Spleen (tissue), 7 donors: Measurements from ENCODE around the gene CTSK.

Experiments
- CTCF ChIP-seq, 11 experiments: fragments of 200-600 bp in 7 of 11; fragments of 450-650 bp in 4 of 11; sonication (generic) in 4 of 11; IDR thresholded peaks in 8 of 11; conservative IDR thresholded peaks in 3 of 11; 1 replicate in 7 of 11; 2 replicates in 4 of 11; pipeline versions ENCODE4 v1.4.0 to v1.8.0; 2016 to 2021; ENCODE audit warnings: antibody characterized with exemption in 11 of 11, inconsistent platforms in 4 of 11, mild to moderate bottlenecking in 1 of 11
- POLR2A ChIP-seq, 3 donors: fragments of 450-650 bp; IDR thresholded peaks; one replicate each; pipeline ENCODE4 v1.5.1; 2017; ENCODE audit warnings: antibody characterized with exemption in 3 of 3, mild to moderate bottlenecking in 1 of 3
- POLR2AphosphoS5 ChIP-seq, 3 donors: sonication (generic); formaldehyde crosslinking; IDR thresholded peaks; one replicate each; pipeline ENCODE4 v1.5.1; 2017; ENCODE audit warnings: antibody characterized with exemption in 3 of 3
- donor health status: DM: no; HTN: no; CAD: no; lungs with moderate emphysema.
- donor health status: DM: no; HTN: no; CAD: no.
- donor health status: DM: no; HTN: no; CAD: no.

DNA sequence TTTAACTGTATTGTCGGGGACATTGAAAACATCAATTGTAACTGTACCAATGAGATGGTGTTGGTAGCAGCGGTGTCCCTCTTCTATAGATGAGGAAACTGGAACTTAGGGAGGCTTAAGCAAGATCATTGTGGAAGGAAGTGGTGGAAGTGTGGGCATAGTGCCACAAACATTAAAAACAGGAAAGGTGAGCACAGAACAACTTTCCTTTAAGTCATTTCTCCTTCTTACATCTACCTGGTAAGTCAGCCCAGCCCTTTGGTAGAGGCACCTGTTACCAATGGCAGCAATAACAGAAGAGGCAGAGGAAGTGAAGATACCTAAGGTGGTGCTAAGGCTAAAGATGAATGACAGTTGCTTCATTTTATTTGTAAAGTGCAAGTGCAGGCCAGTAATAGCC is 30.5 kb downstream of the CTSK start:
- TF ChIP-seq POLR2A (IDR thresholded peaks at IDR 0.05) (no peak), POLR2AphosphoS5 (IDR thresholded peaks at IDR 0.05) (peak in 1 of 3 donors; percentile 8), CTCF (IDR thresholded peaks at IDR 0.05 in 8 of 11, conservative IDR thresholded peaks at IDR 0.05 in 3 of 11) (no peak)
